Natural killer cell (primary cell): ENCODE data around the gene DARS2. TPM values are rescaled to one million over a fixed set of nuclear protein-coding genes. Genes with fewer than 3 reads are reported as not detected.
A peak's percentile ranks its signal among the peaks of the same experiment; 100 is the strongest.

ENCODE experiments used
- ATAC-seq, 3 donors: fragments of 150-1000 bp in 2 of 3; fragments of 200-7000 bp in 1 of 3; cut with Tn5 transposase; 1 replicate in 1 of 3; 2 replicates in 2 of 3; pipeline ENCODE4 v1.10.0; 2021; ENCODE audit warnings: mild to moderate bottlenecking in 2 of 3, moderate library complexity in 2 of 3
- DNase-seq, 2 donors: peaks; one replicate each; pipeline versions ENCODE4 v3.0.0 to v3.0.0-alpha.2; 2013 to 2021; ENCODE audit warnings: mixed read lengths in 1 of 2
- H3K27ac ChIP-seq: one replicate; pipeline ENCODE4 v1.5.1; 2013; ENCODE audit warnings: mild to moderate bottlenecking, low read length
- H3K27me3 ChIP-seq: one replicate; pipeline ENCODE4 v1.6.1; 2013; ENCODE audit warnings: low read length; ENCODE audit not compliant: control insufficient read depth, insufficient read depth
- H3K36me3 ChIP-seq: one replicate; pipeline ENCODE4 v1.6.1; 2013; ENCODE audit warnings: low read length; ENCODE audit not compliant: control insufficient read depth, insufficient read depth
- H3K4me1 ChIP-seq: one replicate; pipeline ENCODE4 v1.6.1; 2013; ENCODE audit warnings: low read length; ENCODE audit not compliant: control insufficient read depth, insufficient read depth
- H3K4me3 ChIP-seq: one replicate; pipeline ENCODE4 v1.5.1; 2013; ENCODE audit warnings: low read length
- H3K9me3 ChIP-seq: one replicate; pipeline ENCODE4 v1.6.1; 2013; ENCODE audit warnings: low read length; ENCODE audit not compliant: control insufficient read depth, insufficient read depth
- H3K27ac Mint-ChIP-seq, 2 donors: one replicate each; pipeline ENCODE4 v1.8.0; 2022; ENCODE audit warnings: mild to moderate bottlenecking in 2 of 2, mixed read lengths in 2 of 2, moderate library complexity in 1 of 2
- H3K27me3 Mint-ChIP-seq, 2 donors: one replicate each; pipeline ENCODE4 v1.8.0; 2022; ENCODE audit warnings: low read depth in 2 of 2, mixed read lengths in 2 of 2
- H3K36me3 Mint-ChIP-seq: one replicate; pipeline ENCODE4 v1.8.0; 2022; ENCODE audit warnings: mixed read lengths
- H3K4me1 Mint-ChIP-seq, 2 donors: one replicate each; pipeline ENCODE4 v1.8.0; 2022; ENCODE audit warnings: mixed read lengths in 2 of 2
- H3K4me3 Mint-ChIP-seq: one replicate; pipeline ENCODE4 v1.8.0; 2022; ENCODE audit warnings: mild to moderate bottlenecking, moderate library complexity, mixed read lengths
- H3K9me3 Mint-ChIP-seq, 2 donors: one replicate each; pipeline ENCODE4 v1.8.0; 2022; ENCODE audit warnings: mixed read lengths in 2 of 2
- WGBS: methylation state at CpG from one replicate; pipeline ENCODE4 v1.1.7; 2013; ENCODE audit warnings: missing lambda C conversion rate; ENCODE audit not compliant: insufficient coverage; 5-methylcytosine and 5-hydroxymethylcytosine counted together
- intact Hi-C: fragments of 100-400 bp; cut with micrococcal nuclease; formaldehyde crosslinking; loops from one replicate; pipeline ENCODE4 v1.14.2; 2022
- total RNA-seq, 4 donors: library from RNA; stranded (reverse); fragments of 120-200 nt in 1 of 4; gene quantifications; one replicate each; pipeline versions ENCODE4 v1.2.3 to v1.2.4, GENCODE V29; 2013 to 2022
- TF ChIP-seq, protein P1 (sequence below): fragments of 200-600 bp; IDR thresholded peaks from one replicate; pipeline ENCODE4 v1.8.0; 2022; ENCODE audit warnings: antibody characterized with exemption

The DARS2 gene
- total RNA-seq, 3 donors from 2014 or later (not counting 1 experiment from before 2014, with no cell fraction given): 5.0 to 8.4 (median 5.8) TPM

GRCh38 chr1:173823781-173824314 is 625 bp upstream of the DARS2 start:
- Histone ChIP-seq H3K9me3 (no peaks in the 10 kb centered on the region), H3K27ac (peak overlapping the region; percentile 85), H3K36me3 (peaks cover 3% of the 10 kb centered on the region), H3K4me3 (peak overlapping the region; percentile 94), H3K27me3 (no peaks in the 10 kb centered on the region), H3K4me1 (peaks cover 17% of the 10 kb centered on the region)
- H3K27me3 Mint-ChIP-seq: no peaks in the 10 kb centered on the region
- peak overlapping the region; percentile 99 for H3K4me3 Mint-ChIP-seq
- H3K9me3 Mint-ChIP-seq: no peaks in the 10 kb centered on the region
- ATAC-seq: peak; percentile 26 to 42 (median 30)
- H3K36me3 Mint-ChIP-seq: no peaks in the 10 kb centered on the region
- under 1% methylated on average over 24 of the region's 25 CpGs for WGBS
- intact Hi-C loops: loop anchor here (1.0 to 10.0 kb wide), 6 partner anchors 43 to 1291 kb away; partner anchors contain the start of genes GAS5, KLHL20 and SUCO
- TF ChIP-seq, protein P1, sequence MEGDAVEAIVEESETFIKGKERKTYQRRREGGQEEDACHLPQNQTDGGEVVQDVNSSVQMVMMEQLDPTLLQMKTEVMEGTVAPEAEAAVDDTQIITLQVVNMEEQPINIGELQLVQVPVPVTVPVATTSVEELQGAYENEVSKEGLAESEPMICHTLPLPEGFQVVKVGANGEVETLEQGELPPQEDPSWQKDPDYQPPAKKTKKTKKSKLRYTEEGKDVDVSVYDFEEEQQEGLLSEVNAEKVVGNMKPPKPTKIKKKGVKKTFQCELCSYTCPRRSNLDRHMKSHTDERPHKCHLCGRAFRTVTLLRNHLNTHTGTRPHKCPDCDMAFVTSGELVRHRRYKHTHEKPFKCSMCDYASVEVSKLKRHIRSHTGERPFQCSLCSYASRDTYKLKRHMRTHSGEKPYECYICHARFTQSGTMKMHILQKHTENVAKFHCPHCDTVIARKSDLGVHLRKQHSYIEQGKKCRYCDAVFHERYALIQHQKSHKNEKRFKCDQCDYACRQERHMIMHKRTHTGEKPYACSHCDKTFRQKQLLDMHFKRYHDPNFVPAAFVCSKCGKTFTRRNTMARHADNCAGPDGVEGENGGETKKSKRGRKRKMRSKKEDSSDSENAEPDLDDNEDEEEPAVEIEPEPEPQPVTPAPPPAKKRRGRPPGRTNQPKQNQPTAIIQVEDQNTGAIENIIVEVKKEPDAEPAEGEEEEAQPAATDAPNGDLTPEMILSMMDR: no peak
- peaks cover 27 to 38% of the 10 kb centered on the region in 2 donors for H3K4me1 Mint-ChIP-seq
- no peak for DNase-seq
- H3K27ac Mint-ChIP-seq: peak overlapping the region; percentile 95 to 98

DNA sequence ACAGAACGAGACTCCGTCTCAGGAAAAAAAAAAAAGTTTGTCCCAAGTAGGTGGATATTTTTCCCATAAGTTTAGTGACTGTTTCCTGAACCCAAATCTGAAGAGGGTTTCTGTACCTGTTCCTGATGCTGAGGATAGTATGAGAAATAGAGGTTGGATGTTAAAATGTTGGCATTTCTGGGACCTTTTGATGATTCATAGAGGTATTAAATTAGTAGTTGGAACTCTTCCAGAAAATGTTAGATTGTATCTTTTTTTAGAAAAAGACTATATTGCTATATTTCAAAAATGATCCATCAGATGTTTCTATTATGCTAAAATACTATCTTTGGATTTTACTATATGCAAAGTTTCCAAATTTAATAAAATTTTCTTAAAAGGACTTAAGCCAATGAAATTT is 3.1 kb downstream of the DARS2 start:
- WGBS: 89% methylated on average over 2 of the region's 2 CpGs
- intact Hi-C loops: loop anchor here (10.0 kb wide), 1 partner anchor 113 kb away; the partner anchor contains the start of gene KLHL20
- DNase-seq (no peak), ATAC-seq (no peak)
- H3K27ac ChIP-seq: no peak overlapping the region
- peaks cover 17% of the 10 kb centered on the region for H3K36me3 ChIP-seq
- Mint-ChIP-seq H3K9me3 (no peaks in the 10 kb centered on the region), H3K4me1 (peaks cover 27 to 29% of the 10 kb centered on the region in 2 donors), H3K27me3 (no peaks in the 10 kb centered on the region), H3K4me3 (no peak overlapping the region), H3K27ac (no peak overlapping the region), H3K36me3 (no peaks in the 10 kb centered on the region)
- H3K27me3 ChIP-seq: no peaks in the 10 kb centered on the region
- TF ChIP-seq, protein P1: no peak
- H3K4me3 ChIP-seq: no peak overlapping the region
- no peaks in the 10 kb centered on the region for H3K9me3 ChIP-seq
- H3K4me1 ChIP-seq: peaks cover 17% of the 10 kb centered on the region

- Mint-ChIP-seq H3K4me3 (no peak overlapping the region), H3K27me3 (no peaks in the 10 kb centered on the region), H3K27ac (no peak overlapping the region), H3K4me1 (no peaks in the 10 kb centered on the region), H3K9me3 (no peaks in the 10 kb centered on the region), H3K36me3 (peaks cover 8% of the 10 kb centered on the region)
- ATAC-seq (no peak), DNase-seq (no peak)
- Histone ChIP-seq H3K4me1 (no peaks in the 10 kb centered on the region), H3K27ac (no peak overlapping the region), H3K9me3 (no peaks in the 10 kb centered on the region), H3K4me3 (no peak overlapping the region), H3K27me3 (no peaks in the 10 kb centered on the region), H3K36me3 (peaks cover 44% of the 10 kb centered on the region)
- intact Hi-C loops: no loop called here
- TF ChIP-seq, protein P1: no peak
- WGBS: 83% methylated on average over 1 of the region's 1 CpG
Measured at GRCh38 chr1:173832748-173833147, 8.3 kb downstream of the DARS2 start.

- Histone ChIP-seq H3K4me1 (no peaks in the 10 kb centered on the region), H3K27ac (no peak overlapping the region), H3K4me3 (no peak overlapping the region), H3K36me3 (peaks cover 39% of the 10 kb centered on the region), H3K9me3 (no peaks in the 10 kb centered on the region), H3K27me3 (no peaks in the 10 kb centered on the region)
- H3K9me3 Mint-ChIP-seq: no peaks in the 10 kb centered on the region
- no peak overlapping the region for H3K27ac Mint-ChIP-seq
- H3K4me3 Mint-ChIP-seq: no peak overlapping the region
- ATAC-seq (no peak), DNase-seq (no peak)
- 100% methylated on average over 2 of the region's 4 CpGs for WGBS
- intact Hi-C loops: no loop called here
- H3K36me3 Mint-ChIP-seq: peaks cover 9% of the 10 kb centered on the region
- TF ChIP-seq, protein P1: no peak
- H3K4me1 Mint-ChIP-seq: peaks cover 0 to 6% of the 10 kb centered on the region in 2 donors
- H3K27me3 Mint-ChIP-seq: no peaks in the 10 kb centered on the region
Measured at GRCh38 chr1:173852105-173852504, 27.6 kb downstream of the DARS2 start.
